Measurements from ENCODE around the gene CROT.

The CROT gene

GRCh38 chr7:87342231-87342630 lies 3.2 kb upstream of the CROT start:
- no peak for DNase-seq

GRCh38 chr7:87344446-87344845 lies 1.0 kb upstream of the CROT start:
- DNase-seq = no peak

- no peak for DNase-seq
These were observed 503 bp downstream of the CROT start for GRCh38 chr7:87345962-87346371.

GRCh38 chr7:87347207-87347606 lies 1.7 kb downstream of the CROT start:
- no peak for DNase-seq

GRCh38 chr7:87347664-87348063 lies 2.2 kb downstream of the CROT start:
- no peak for DNase-seq

- DNase-seq = no peak
These were observed 9.3 kb downstream of the CROT start for GRCh38 chr7:87354749-87355148.

- DNase-seq = no peak
These were observed 11.0 kb downstream of the CROT start for GRCh38 chr7:87356448-87356847.

GRCh38 chr7:87359366-87359765 lies 13.9 kb downstream of the CROT start:
- DNase-seq = no peak

- no peak for DNase-seq
These were observed 15.9 kb downstream of the CROT start for GRCh38 chr7:87361320-87361719.

- no peak for DNase-seq
These were observed 17.9 kb downstream of the CROT start for GRCh38 chr7:87363342-87363741.

- DNase-seq = no peak
These were observed 18.8 kb downstream of the CROT start for GRCh38 chr7:87364246-87364645.

- peak; percentile 65 for DNase-seq
These were observed 23.8 kb downstream of the CROT start for GRCh38 chr7:87369216-87369615.

GRCh38 chr7:87370660-87371180 lies 25.3 kb downstream of the CROT start:
- DNase-seq = no peak

- no peak for DNase-seq
These were observed 30.4 kb downstream of the CROT start for GRCh38 chr7:87375662-87376435.

GRCh38 chr7:87380905-87381304 lies 35.4 kb downstream of the CROT start:
- DNase-seq = no peak

GRCh38 chr7:87391020-87391701 lies 45.7 kb downstream of the CROT start:
- no peak for DNase-seq

- no peak for DNase-seq
These were observed 50.1 kb downstream of the CROT start for GRCh38 chr7:87395442-87396020.

GRCh38 chr7:87398446-87398845 lies 53.0 kb downstream of the CROT start:
- DNase-seq = no peak

- DNase-seq = no peak
These were observed 59.2 kb downstream of the CROT start for GRCh38 chr7:87404674-87405073.

GRCh38 chr7:87411186-87411585 lies 65.7 kb downstream of the CROT start:
- no peak for DNase-seq

GRCh38 chr7:87413029-87413428 lies 67.6 kb downstream of the CROT start:
- DNase-seq = no peak

GRCh38 chr7:87413951-87414793 lies 68.7 kb downstream of the CROT start:
- no peak for DNase-seq

- DNase-seq = no peak
These were observed 69.3 kb downstream of the CROT start for GRCh38 chr7:87414794-87415188.

Measured in activated effector memory CD4-positive, alpha-beta T cell treated with anti-CD3 and anti-CD28 coated beads, Interleukin-2, amount 50 U/mL, for 16 hours (primary cell).